ENCODE results near the gene DUSP18. TPM values are rescaled to one million over a fixed set of nuclear protein-coding genes. Genes with fewer than 3 reads are reported as not detected.

Gene DUSP18
- total RNA-seq, 4 donors from 2014 or later = 5.8 to 50.8 (median 40.2) TPM

DNA sequence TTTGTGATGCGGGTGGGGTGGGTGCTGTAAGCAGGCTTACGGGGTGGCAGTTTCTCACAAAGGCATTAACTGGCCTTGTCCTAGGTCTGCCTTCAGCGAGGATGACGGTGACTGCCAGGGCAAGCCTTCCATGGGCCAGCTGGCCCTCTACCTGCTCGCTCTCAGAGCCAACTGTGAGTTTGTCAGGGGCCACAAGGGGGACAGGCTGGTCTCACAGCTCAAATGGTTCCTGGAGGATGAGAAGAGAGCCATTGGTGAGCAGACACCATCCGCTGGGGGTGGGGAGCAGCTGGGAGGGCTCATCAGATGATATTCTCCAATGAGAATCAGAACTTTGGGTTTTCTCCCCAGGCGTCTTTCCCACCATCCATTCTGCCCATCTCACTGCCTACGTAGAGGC lies 54.9 kb downstream of the DUSP18 start:
- H3K27ac ChIP-seq = no peak overlapping the region
- TF ChIP-seq, protein P1, sequence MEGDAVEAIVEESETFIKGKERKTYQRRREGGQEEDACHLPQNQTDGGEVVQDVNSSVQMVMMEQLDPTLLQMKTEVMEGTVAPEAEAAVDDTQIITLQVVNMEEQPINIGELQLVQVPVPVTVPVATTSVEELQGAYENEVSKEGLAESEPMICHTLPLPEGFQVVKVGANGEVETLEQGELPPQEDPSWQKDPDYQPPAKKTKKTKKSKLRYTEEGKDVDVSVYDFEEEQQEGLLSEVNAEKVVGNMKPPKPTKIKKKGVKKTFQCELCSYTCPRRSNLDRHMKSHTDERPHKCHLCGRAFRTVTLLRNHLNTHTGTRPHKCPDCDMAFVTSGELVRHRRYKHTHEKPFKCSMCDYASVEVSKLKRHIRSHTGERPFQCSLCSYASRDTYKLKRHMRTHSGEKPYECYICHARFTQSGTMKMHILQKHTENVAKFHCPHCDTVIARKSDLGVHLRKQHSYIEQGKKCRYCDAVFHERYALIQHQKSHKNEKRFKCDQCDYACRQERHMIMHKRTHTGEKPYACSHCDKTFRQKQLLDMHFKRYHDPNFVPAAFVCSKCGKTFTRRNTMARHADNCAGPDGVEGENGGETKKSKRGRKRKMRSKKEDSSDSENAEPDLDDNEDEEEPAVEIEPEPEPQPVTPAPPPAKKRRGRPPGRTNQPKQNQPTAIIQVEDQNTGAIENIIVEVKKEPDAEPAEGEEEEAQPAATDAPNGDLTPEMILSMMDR (IDR thresholded peaks at IDR 0.05) = no peak
- TF ChIP-seq POLR2A (IDR thresholded peaks at IDR 0.05) = no peak
- H3K4me3 ChIP-seq = no peak overlapping the region
- H3K36me3 ChIP-seq = peaks cover 0 to 50% (median 0%) of the 10 kb centered on the region in 3 donors
- DNase-seq = no peak
- no peaks in the 10 kb centered on the region for H3K9me3 ChIP-seq
- H3K27me3 ChIP-seq = no peaks in the 10 kb centered on the region
- H3K4me1 ChIP-seq = peaks cover 0 to 22% (median 6%) of the 10 kb centered on the region in 4 donors

Other genes with a start within 250 kb of the DUSP18 start
- gene MTFP1, start 242.1 kb downstream of the DUSP18 start, total RNA-seq = 10 to 100 TPM; 12.4 to 24.7 (median 19.2) TPM
- gene SEC14L3, start 195.9 kb downstream of the DUSP18 start, total RNA-seq = not detected
- gene SEC14L4, start 162.2 kb downstream of the DUSP18 start, total RNA-seq = not detected
- gene SEC14L6, start 121.1 kb downstream of the DUSP18 start, total RNA-seq = under 1 TPM in 1 of 4 donors, not detected in 3; 0.27 TPM
- 10 to 100 TPM; 19.0 to 98.5 (median 57.2) TPM for gene GAL3ST1, start 93.2 kb downstream of the DUSP18 start, total RNA-seq
- 10 to 100 TPM; 28.4 to 49.5 (median 38.4) TPM for gene PES1, start 76.0 kb downstream of the DUSP18 start, total RNA-seq
- 100 to 1,000 TPM in 3 of 4 donors, 10 to 100 TPM in 1; 17.3 to 248 (median 186) TPM for gene TCN2, start 60.7 kb downstream of the DUSP18 start, total RNA-seq
- gene SLC35E4, start 32.1 kb downstream of the DUSP18 start, total RNA-seq = 1 to 10 TPM; 1.7 to 9.9 (median 7.3) TPM
- 1 to 10 TPM; 3.7 to 8.7 (median 4.7) TPM for gene OSBP2, start 27.0 kb upstream of the DUSP18 start, total RNA-seq